HT-29 (cell line): ENCODE measurements around the gene OR51Q1. TPM values are rescaled to one million over a fixed set of nuclear protein-coding genes. Genes with fewer than 3 reads are reported as not detected.

ENCODE experiments used
- DNase-seq: peaks from one replicate; pipeline ENCODE4 v3.0.0-alpha.2; 2015; ENCODE audit warnings: low spot score
- total RNA-seq: library from RNA; depleted of rRNA; stranded (reverse); fragments of >200 nt; shearing (Covaris generic); gene quantifications from 2 replicates; pipeline ENCODE4 v1.2.3, GENCODE V29; 2014; rRNA removed

The OR51Q1 gene, protein sequence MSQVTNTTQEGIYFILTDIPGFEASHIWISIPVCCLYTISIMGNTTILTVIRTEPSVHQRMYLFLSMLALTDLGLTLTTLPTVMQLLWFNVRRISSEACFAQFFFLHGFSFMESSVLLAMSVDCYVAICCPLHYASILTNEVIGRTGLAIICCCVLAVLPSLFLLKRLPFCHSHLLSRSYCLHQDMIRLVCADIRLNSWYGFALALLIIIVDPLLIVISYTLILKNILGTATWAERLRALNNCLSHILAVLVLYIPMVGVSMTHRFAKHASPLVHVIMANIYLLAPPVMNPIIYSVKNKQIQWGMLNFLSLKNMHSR
- total RNA-seq = not detected in 2 replicates

DNA sequence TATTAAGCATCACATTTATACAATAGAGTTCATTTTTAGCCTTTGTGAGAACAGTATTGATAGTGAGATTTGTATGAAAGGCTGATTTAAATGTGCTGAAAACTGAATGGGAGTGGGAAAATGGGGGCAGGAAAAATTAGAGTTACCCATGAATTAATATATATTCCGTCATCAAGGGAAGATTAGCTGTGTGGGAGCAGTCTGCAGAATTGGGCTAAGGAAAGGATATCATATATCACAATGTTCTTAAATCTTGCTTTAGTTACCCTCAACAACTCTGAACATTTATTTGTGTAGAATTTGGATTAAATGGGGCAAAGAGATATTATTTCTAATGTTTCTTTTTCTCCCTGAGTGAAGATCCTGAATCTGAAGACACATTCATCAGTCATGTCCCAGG lies at the start of gene OR51Q1:
Gene OR51Q1 (plus strand): TSS at position 301 of the 400 bp plus-strand sequence. CDS start 90 bp downstream, at position 391.
- no peak for DNase-seq

DNA sequence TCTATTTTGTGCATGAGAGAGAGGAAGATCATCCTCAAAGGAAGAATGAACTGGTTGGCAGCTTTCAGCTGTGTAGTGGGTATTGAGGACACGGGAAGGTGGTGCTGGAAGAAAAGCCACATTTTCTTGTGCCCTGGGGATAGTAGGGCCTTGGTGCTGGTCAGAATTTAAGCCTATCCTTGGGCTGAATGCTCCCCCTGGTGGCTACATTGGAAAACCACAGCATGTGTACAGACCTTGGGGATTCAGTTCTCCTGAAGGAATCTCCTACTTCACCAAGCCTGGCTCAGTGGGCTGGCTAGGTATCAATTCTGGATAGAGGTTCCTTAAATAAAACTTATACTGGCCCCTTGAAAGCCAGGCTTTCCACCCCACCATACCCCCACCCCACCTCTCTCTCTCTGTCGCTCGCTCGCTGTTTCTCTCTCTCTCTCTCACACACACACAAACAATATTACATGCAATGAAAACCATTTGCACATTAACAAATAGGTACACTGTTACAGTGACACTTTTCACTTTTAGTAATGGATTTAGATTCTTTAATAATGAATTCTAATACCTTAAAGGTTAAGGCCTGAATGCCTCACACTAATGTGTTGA lies 41.1 kb upstream of the OR51Q1 start:
- peak; percentile 79 for DNase-seq

- no peak for DNase-seq
Observed at GRCh38 chr11:5383576-5383975, 38.3 kb upstream of the OR51Q1 start, which contains the start of gene OR51M1. Gene OR51M1 (plus strand): TSS chr11:5383812. CDS start chr11:5389399, 5,587 bp downstream.

GRCh38 chr11:5384335-5384734 lies 37.6 kb upstream of the OR51Q1 start:
- no peak for DNase-seq

GRCh38 chr11:5390210-5390609 lies 31.7 kb upstream of the OR51Q1 start:
- no peak for DNase-seq

DNA sequence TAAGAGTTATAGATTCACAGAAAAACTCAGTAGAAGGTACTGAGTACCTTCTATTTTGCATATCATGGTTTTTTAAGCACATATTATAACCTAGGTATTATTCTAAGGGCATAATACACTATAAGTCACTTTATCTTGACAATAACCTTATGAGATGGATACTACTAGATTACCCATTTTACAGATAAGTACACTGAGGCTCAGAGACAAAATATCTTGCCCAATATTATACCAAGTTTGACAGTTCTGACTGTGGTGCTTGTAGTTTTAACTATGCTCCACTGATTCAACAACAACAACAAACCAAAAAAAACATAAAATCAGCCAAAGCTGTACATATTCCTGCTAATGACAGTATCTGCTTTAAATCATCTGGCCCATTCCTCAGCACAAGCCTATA lies 27.8 kb upstream of the OR51Q1 start:
- no peak for DNase-seq

DNA sequence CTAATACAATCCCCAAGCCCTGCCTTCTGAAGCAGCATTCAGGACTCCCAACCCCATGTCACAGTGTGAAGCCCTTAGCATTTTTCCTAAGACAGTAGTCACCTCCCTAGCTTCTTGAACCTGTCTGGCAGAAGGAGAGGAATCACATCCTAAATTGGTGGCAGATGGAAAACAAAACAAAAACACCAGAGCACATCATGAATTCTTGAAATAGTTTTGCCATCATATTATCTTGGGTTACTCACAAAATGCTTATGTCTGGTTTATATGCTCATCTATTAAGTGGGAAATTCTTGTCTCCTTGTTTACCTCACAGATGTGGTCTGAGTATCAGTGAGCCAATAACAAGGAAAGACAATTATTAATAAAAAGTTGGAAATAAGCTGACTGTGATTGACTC lies 23.0 kb upstream of the OR51Q1 start:
- DNase-seq = no peak

GRCh38 chr11:5405173-5405572 lies 16.7 kb upstream of the OR51Q1 start:
- DNase-seq = no peak

DNA sequence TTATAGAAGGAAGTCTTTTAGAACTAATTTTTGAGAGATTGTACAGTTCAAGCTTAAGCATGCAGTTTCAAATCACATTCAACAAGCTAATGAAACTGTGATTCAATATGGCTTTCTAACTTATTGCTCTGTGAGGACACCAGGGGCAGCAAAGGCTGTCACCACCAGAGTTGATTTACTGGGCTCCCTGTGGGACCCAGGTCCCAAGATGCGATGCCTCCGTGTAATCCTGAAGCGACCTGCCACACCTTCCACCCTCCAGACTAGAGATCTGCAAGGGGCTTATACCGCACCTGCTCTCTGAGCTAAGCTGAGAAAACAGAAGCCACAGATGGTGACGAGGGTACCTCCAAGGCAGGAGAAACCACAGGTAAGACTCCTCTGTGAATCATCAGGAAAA lies 918 bp upstream of the OR51Q1 start:
- DNase-seq = no peak

DNA sequence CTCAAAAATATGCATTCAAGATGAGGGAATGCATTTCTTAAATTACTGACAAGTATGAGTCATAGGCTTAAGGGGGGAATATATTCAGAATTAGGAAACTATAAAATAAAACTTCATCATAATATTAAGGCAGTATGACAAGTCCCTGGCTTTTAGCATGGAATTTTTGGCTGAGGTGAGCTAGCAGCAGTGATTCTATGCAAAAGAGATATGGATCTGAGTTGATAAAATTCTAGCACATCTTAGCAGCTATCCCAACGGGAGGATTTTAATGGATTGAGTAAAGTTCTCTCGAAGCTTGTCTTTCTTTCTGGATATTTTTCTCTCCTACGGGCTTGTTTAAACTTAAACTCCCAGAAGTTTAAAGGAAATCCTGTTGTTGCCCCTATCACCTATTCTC lies 1.2 kb downstream of the OR51Q1 start:
- DNase-seq = no peak

DNA sequence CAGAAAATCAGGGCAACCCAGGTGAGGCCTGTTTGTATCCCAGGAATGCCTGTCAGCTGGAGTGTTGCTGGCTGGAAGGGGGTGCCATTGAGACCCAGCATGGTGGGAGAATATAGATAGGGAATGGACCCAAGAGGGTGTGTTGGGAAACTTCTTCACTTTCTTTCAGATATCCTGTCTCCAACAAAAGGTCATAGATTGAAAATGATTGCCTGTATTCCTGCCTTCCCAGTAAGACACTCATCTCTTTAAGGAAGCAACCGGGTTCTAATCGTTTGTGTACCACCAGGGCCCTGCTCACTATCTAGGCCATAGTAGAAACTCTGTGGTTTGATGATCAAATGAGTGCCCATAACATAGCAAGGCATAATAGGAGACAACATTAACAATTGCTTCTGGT lies 19.5 kb downstream of the OR51Q1 start, which contains the start of gene OR51I1:
Gene OR51I1 (minus strand): TSS at position 101 of the 400 bp plus-strand sequence. CDS start 0 bp downstream, at position 101.
- no peak for DNase-seq

- no peak for DNase-seq
Observed at GRCh38 chr11:5443835-5444393, 22.0 kb downstream of the OR51Q1 start.

- no peak for DNase-seq
Observed at GRCh38 chr11:5449023-5449422, 27.1 kb downstream of the OR51Q1 start, which contains the start of gene OR51I2. Gene OR51I2 (plus strand): TSS chr11:5449323. CDS start chr11:5453489, 4,166 bp downstream.

- no peak for DNase-seq
Observed at GRCh38 chr11:5449432-5449831, 27.5 kb downstream of the OR51Q1 start.

DNA sequence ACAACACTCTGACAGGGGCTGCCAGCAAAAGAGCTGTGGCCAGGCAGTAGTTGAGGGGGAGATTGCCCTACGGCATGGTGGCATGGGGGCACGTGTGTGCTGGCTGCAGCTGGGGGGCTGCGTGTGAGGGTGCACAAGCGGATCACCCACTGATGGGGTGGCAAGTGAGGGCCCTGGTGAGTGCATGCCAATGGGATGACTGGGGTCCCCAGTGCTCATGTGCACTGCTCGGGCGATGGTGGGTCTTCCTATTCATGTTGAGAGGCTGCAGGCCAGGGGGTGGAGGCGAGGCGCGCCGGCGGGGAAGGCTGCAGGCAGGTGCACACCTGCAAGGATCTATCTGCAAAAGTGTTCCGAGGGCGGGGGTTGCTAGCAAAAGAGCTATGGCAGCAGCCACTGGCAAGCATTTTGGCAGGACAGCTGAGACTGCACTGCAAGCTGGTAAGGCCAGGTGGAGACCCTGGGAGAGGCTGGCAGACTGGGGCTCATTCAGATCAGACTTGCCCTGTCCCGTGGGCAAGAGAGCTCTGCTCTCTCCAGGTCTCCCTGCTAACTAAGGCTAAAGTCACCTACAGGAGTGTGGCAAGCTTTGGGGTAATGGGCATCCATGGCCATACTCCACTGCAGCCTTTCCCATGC lies 39.2 kb downstream of the OR51Q1 start:
- no peak for DNase-seq

- no peak for DNase-seq
Observed at GRCh38 chr11:5467527-5467926, 45.6 kb downstream of the OR51Q1 start.

Other genes starting within 250 kb of the OR51Q1 start
- not detected in 2 replicates for gene OR51V1, start 221.4 kb upstream of the OR51Q1 start, total RNA-seq
- gene HBB, start 195.0 kb upstream of the OR51Q1 start, total RNA-seq = not detected in 2 replicates
- not detected in 2 replicates for gene HBD, start 187.6 kb upstream of the OR51Q1 start, total RNA-seq
- not detected in 2 replicates for gene HBG1, start 172.3 kb upstream of the OR51Q1 start, total RNA-seq
- not detected in 2 replicates for gene HBG2, start 167.3 kb upstream of the OR51Q1 start, total RNA-seq
- gene HBE1, start 152.2 kb upstream of the OR51Q1 start, total RNA-seq = not detected in 2 replicates
- gene OR51B4, start 120.2 kb upstream of the OR51Q1 start, total RNA-seq = not detected in 2 replicates
- not detected in 2 replicates for gene OR51B2, start 97.8 kb upstream of the OR51Q1 start, total RNA-seq
- not detected in 2 replicates for gene OR51B5, start 78.6 kb upstream of the OR51Q1 start, total RNA-seq
- not detected in 2 replicates for gene OR51B6, start 70.6 kb upstream of the OR51Q1 start, total RNA-seq
- not detected in 2 replicates for gene OR51M1, start 38.3 kb upstream of the OR51Q1 start, total RNA-seq
- gene OR51I1, start 19.4 kb downstream of the OR51Q1 start, total RNA-seq = not detected in 2 replicates
- gene OR51I2, start 27.2 kb downstream of the OR51Q1 start, total RNA-seq = not detected in 2 replicates
- gene OR52D1, start 66.6 kb downstream of the OR51Q1 start, total RNA-seq = not detected in 2 replicates
- gene UBQLN3, start 87.8 kb downstream of the OR51Q1 start, total RNA-seq = not detected in 2 replicates
- gene UBQLNL, start 94.6 kb downstream of the OR51Q1 start, total RNA-seq = not detected in 2 replicates
- gene OR52H1, start 126.4 kb downstream of the OR51Q1 start, total RNA-seq = not detected in 2 replicates
- not detected in 2 replicates for gene OR52B6, start 158.8 kb downstream of the OR51Q1 start, total RNA-seq
- gene TRIM6, start 174.5 kb downstream of the OR51Q1 start, total RNA-seq = 0.47 and 2.7 TPM in 2 replicates
- gene TRIM34, start 202.9 kb downstream of the OR51Q1 start, total RNA-seq = 2.8 and 4.7 TPM in 2 replicates